Endodermal cell (in vitro differentiated cells): ENCODE measurements around the gene CHTF8. TPM values are rescaled to one million over a fixed set of nuclear protein-coding genes. Genes with fewer than 3 reads are reported as not detected.

Experiments used
- DNase-seq: peaks from one replicate; pipeline ENCODE4 v3.0.0-alpha.2; 2017
- H3K27ac ChIP-seq: 2 replicates; pipeline ENCODE4 v1.5.1; 2013; ENCODE audit warnings: mild to moderate bottlenecking, low read depth, low read length, moderate library complexity
- H3K27me3 ChIP-seq: 2 replicates; pipeline ENCODE4 v1.6.1; 2013; ENCODE audit warnings: mild to moderate bottlenecking, low read length, moderate library complexity; ENCODE audit not compliant: insufficient read depth, control insufficient read depth, poor library complexity, severe bottlenecking
- H3K36me3 ChIP-seq: 2 replicates; pipeline ENCODE4 v1.7.0; 2013; ENCODE audit warnings: mild to moderate bottlenecking, low read length, moderate library complexity; ENCODE audit not compliant: control insufficient read depth, insufficient read depth
- H3K4me1 ChIP-seq: one replicate; pipeline ENCODE4 v1.7.0; 2013; ENCODE audit warnings: low read length; ENCODE audit not compliant: control insufficient read depth, insufficient read depth
- H3K4me3 ChIP-seq: 2 replicates; pipeline ENCODE4 v1.5.1; 2013; ENCODE audit warnings: mild to moderate bottlenecking, low read length, moderate library complexity
- H3K9ac ChIP-seq: 2 replicates; pipeline ENCODE4 v1.6.1; 2013; ENCODE audit warnings: mild to moderate bottlenecking, low read length, moderate library complexity; ENCODE audit not compliant: poor library complexity, severe bottlenecking; ENCODE audit errors: extremely low read depth
- H3K9me3 ChIP-seq: 2 replicates; pipeline ENCODE4 v1.6.1; 2013; ENCODE audit warnings: mild to moderate bottlenecking, low read length, moderate library complexity; ENCODE audit not compliant: control insufficient read depth
- H3K27ac Mint-ChIP-seq: 2 replicates; pipeline ENCODE4 v1.8.0; 2020; ENCODE audit warnings: mixed read lengths
- H3K27me3 Mint-ChIP-seq: 2 replicates; pipeline ENCODE4 v1.8.0; 2021; ENCODE audit warnings: mild to moderate bottlenecking, mixed read lengths; ENCODE audit not compliant: insufficient read depth
- H3K36me3 Mint-ChIP-seq: 2 replicates; pipeline ENCODE4 v1.8.0; 2020; ENCODE audit warnings: low read depth, mixed read lengths
- H3K4me1 Mint-ChIP-seq: 2 replicates; pipeline ENCODE4 v1.8.0; 2020; ENCODE audit warnings: mixed read lengths
- H3K4me3 Mint-ChIP-seq: 2 replicates; pipeline ENCODE4 v1.8.0; 2020; ENCODE audit warnings: mild to moderate bottlenecking, moderate library complexity, mixed read lengths
- H3K9me3 Mint-ChIP-seq: 2 replicates; pipeline ENCODE4 v1.8.0; 2020; ENCODE audit warnings: mild to moderate bottlenecking, mixed read lengths
- CTCF ChIP-seq: fragments of 200-600 bp; sonication (generic); conservative IDR thresholded peaks from 2 replicates; pipeline ENCODE4 v1.5.0; 2021; ENCODE audit warnings: antibody characterized with exemption, mild to moderate bottlenecking
- WGBS, 2 experiments: methylation state at CpG; one replicate each; pipeline versions ENCODE4 v1.1.5 to v1.1.7; 2013; ENCODE audit warnings: missing lambda C conversion rate in 2 of 2, mixed read lengths in 1 of 2; ENCODE audit not compliant: insufficient coverage in 1 of 2, insufficient read length in 1 of 2; 5-methylcytosine and 5-hydroxymethylcytosine counted together
- total RNA-seq, 2 donors: library from RNA; stranded (reverse); fragmentation: NEBNext Ultra II Directional in 1 of 2; extraction: Animal tissue kit (Norgen Biotek cat#: 25700) in 1 of 2; gene quantifications; 2 replicates in 1 of 2; 3 replicates in 1 of 2; pipeline ENCODE4 v1.2.1, GENCODE V29; 2021

CHTF8 gene
- total RNA-seq, 2 donors from 2014 or later: 105 to 142 TPM

GRCh38 chr16:69095193-69095592 is 37.2 kb downstream of the CHTF8 start:
- Histone ChIP-seq H3K9ac (no peak overlapping the region), H3K27ac (no peak overlapping the region), H3K4me1 (no peaks in the 10 kb centered on the region), H3K36me3 (no peaks in the 10 kb centered on the region), H3K27me3 (peaks cover 8% of the 10 kb centered on the region), H3K9me3 (no peaks in the 10 kb centered on the region), H3K4me3 (no peak overlapping the region)
- peaks cover 25% of the 10 kb centered on the region for H3K27me3 Mint-ChIP-seq
- WGBS, 2 experiments: 95 to 97% methylated on average over 4 to 6 of the region's 6 CpGs
- H3K36me3 Mint-ChIP-seq: no peaks in the 10 kb centered on the region
- no peaks in the 10 kb centered on the region for H3K9me3 Mint-ChIP-seq
- H3K4me3 Mint-ChIP-seq: no peak overlapping the region
- no peak for TF ChIP-seq CTCF
- DNase-seq: no peak
- H3K27ac Mint-ChIP-seq: no peak overlapping the region
- peaks cover 14% of the 10 kb centered on the region for H3K4me1 Mint-ChIP-seq

GRCh38 chr16:69094501-69094900 is 37.9 kb downstream of the CHTF8 start:
- H3K4me3 Mint-ChIP-seq: no peak overlapping the region
- H3K27me3 ChIP-seq: peaks cover under 1% of the 10 kb centered on the region
- TF ChIP-seq CTCF: no peak
- peaks cover 4% of the 10 kb centered on the region for H3K4me1 ChIP-seq
- H3K9me3 ChIP-seq: no peaks in the 10 kb centered on the region
- H3K27ac ChIP-seq: no peak overlapping the region
- no peak overlapping the region for H3K9ac ChIP-seq
- peaks cover 19% of the 10 kb centered on the region for H3K27me3 Mint-ChIP-seq
- no peaks in the 10 kb centered on the region for H3K9me3 Mint-ChIP-seq
- H3K4me3 ChIP-seq: no peak overlapping the region
- no peak overlapping the region for H3K27ac Mint-ChIP-seq
- peak; percentile 35 for DNase-seq
- H3K36me3 Mint-ChIP-seq: no peaks in the 10 kb centered on the region
- H3K36me3 ChIP-seq: no peaks in the 10 kb centered on the region
- WGBS, 2 experiments: 87 to 89% methylated on average over 5 of the region's 5 CpGs
- H3K4me1 Mint-ChIP-seq: peaks cover 13% of the 10 kb centered on the region

GRCh38 chr16:69093974-69094373 is 38.4 kb downstream of the CHTF8 start:
- H3K27ac Mint-ChIP-seq: no peak overlapping the region

More at GRCh38 chr16:69093974-69094373, 38.4 kb downstream of the CHTF8 start:
- H3K4me3 ChIP-seq: no peak overlapping the region
- H3K36me3 ChIP-seq: no peaks in the 10 kb centered on the region
- WGBS, 2 experiments: 79% methylated on average over 3 of the region's 3 CpGs; no CpG with 5 or more reads in 1 of the 2 experiments
- H3K27me3 ChIP-seq: no peaks in the 10 kb centered on the region
- Mint-ChIP-seq H3K4me3 (no peak overlapping the region), H3K9me3 (no peaks in the 10 kb centered on the region), H3K36me3 (no peaks in the 10 kb centered on the region), H3K4me1 (peaks cover 18% of the 10 kb centered on the region), H3K27me3 (peaks cover 17% of the 10 kb centered on the region)
- peaks cover 6% of the 10 kb centered on the region for H3K4me1 ChIP-seq
- no peak overlapping the region for H3K27ac ChIP-seq
- H3K9me3 ChIP-seq: no peaks in the 10 kb centered on the region
- H3K9ac ChIP-seq: no peak overlapping the region
- DNase-seq: no peak
- no peak for TF ChIP-seq CTCF
